Upper lobe of right lung (tissue), 1 donor: ENCODE results near the gene FGD6. TPM values are rescaled to one million over a fixed set of nuclear protein-coding genes. Genes with fewer than 3 reads are reported as not detected.
"Not testable (repeated sequence)": the region's sequence is repeated elsewhere in the genome, so short reads cannot be mapped to it uniquely, and the experiment has no call there.

ENCODE experiments used
- ATAC-seq: fragments of 200-7000 bp; cut with Tn5 transposase; one replicate; pipeline ENCODE4 v1.9.1; 2020; ENCODE audit warnings: mild to moderate bottlenecking, moderate library complexity
- DNase-seq: peaks from one replicate; pipeline ENCODE4 v3.0.0-alpha.2; 2020
- H3K27ac ChIP-seq: fragments of 200-600 bp; one replicate; pipeline ENCODE4 v1.8.0; 2022
- H3K27me3 ChIP-seq: fragments of 200-600 bp; one replicate; pipeline ENCODE4 v1.8.0; 2022; ENCODE audit warnings: mild to moderate bottlenecking
- H3K36me3 ChIP-seq: fragments of 200-600 bp; one replicate; pipeline ENCODE4 v1.8.0; 2022
- H3K4me1 ChIP-seq: fragments of 200-600 bp; one replicate; pipeline ENCODE4 v1.8.0; 2022
- H3K4me3 ChIP-seq: fragments of 200-600 bp; one replicate; pipeline ENCODE4 v1.8.0; 2022; ENCODE audit warnings: mild to moderate bottlenecking
- H3K9me3 ChIP-seq: fragments of 200-600 bp; one replicate; pipeline ENCODE4 v1.8.0; 2022
- CTCF ChIP-seq: fragments of 200-600 bp; IDR thresholded peaks from one replicate; pipeline ENCODE4 v1.8.0; 2022; ENCODE audit warnings: antibody characterized with exemption
- intact Hi-C: fragments of 100-400 bp; cut with DNase I; formaldehyde crosslinking; loops from one replicate; pipeline ENCODE4 v1.11.0; 2022
- total RNA-seq: library from RNA; stranded (reverse); fragmentation: NEBNext Ultra II Directional; extraction: Animal tissue kit (Norgen Biotek cat#: 25700); gene quantifications from one replicate; pipeline ENCODE4 v1.2.1, GENCODE V29; 2021
- donor health status: DM: no; HTN: yes; CAD: no; lungs with severe emphysema.

Gene FGD6
- total RNA-seq, 1 donor from 2014 or later, result 28.8 TPM

GRCh38 chr12:95240556-95240955 is 23.3 kb upstream of the FGD6 start:
- Histone ChIP-seq H3K27me3 (no peaks in the 10 kb centered on the region), H3K4me1 (peaks cover under 1% of the 10 kb centered on the region), H3K36me3 (peaks cover 23% of the 10 kb centered on the region), H3K9me3 (no peaks in the 10 kb centered on the region), H3K4me3 (no peak overlapping the region), H3K27ac (no peak overlapping the region)
- DNase-seq, result no peak
- no peak for TF ChIP-seq CTCF
- intact Hi-C loops, result no loop called here
- ATAC-seq, result no peak

GRCh38 chr12:95239835-95240234 is 22.6 kb upstream of the FGD6 start:
- DNase-seq, H3K27me3 ChIP-seq, intact Hi-C loops, H3K4me1 ChIP-seq, H3K9me3 ChIP-seq, H3K4me3 ChIP-seq, H3K27ac ChIP-seq, ATAC-seq: not testable (repeated sequence)
- H3K36me3 ChIP-seq, result peaks cover 23% of the 10 kb centered on the region

GRCh38 chr12:95239216-95239615 is 21.9 kb upstream of the FGD6 start:
- no peak overlapping the region for H3K27ac ChIP-seq
- TF ChIP-seq CTCF, result no peak
- no peak overlapping the region for H3K4me3 ChIP-seq
- no peaks in the 10 kb centered on the region for H3K27me3 ChIP-seq
- intact Hi-C loops, result no loop called here
- H3K9me3 ChIP-seq, result no peaks in the 10 kb centered on the region
- peaks cover 21% of the 10 kb centered on the region for H3K36me3 ChIP-seq
- ATAC-seq (no peak), DNase-seq (no peak)
- no peaks in the 10 kb centered on the region for H3K4me1 ChIP-seq

- Histone ChIP-seq H3K27ac (no peak overlapping the region), H3K36me3 (peaks cover 10% of the 10 kb centered on the region), H3K9me3 (no peaks in the 10 kb centered on the region), H3K4me3 (no peak overlapping the region), H3K4me1 (no peaks in the 10 kb centered on the region), H3K27me3 (no peaks in the 10 kb centered on the region)
- DNase-seq, result no peak
- intact Hi-C loops, result no loop called here
- TF ChIP-seq CTCF, result no peak
- no peak for ATAC-seq
These were observed 20.9 kb upstream of the FGD6 start for GRCh38 chr12:95238150-95238549.

- no peak for DNase-seq
- no peaks in the 10 kb centered on the region for H3K9me3 ChIP-seq
- H3K4me3 ChIP-seq, result no peak overlapping the region
- no peak for TF ChIP-seq CTCF
- intact Hi-C loops, result no loop called here
- no peaks in the 10 kb centered on the region for H3K4me1 ChIP-seq
- no peaks in the 10 kb centered on the region for H3K27me3 ChIP-seq
- H3K27ac ChIP-seq, result no peak overlapping the region
- peaks cover 3% of the 10 kb centered on the region for H3K36me3 ChIP-seq
- ATAC-seq, result no peak
These were observed 20.0 kb upstream of the FGD6 start for GRCh38 chr12:95237315-95237714.

GRCh38 chr12:95235621-95236020 is 18.4 kb upstream of the FGD6 start:
- ATAC-seq, DNase-seq: not testable (repeated sequence)

GRCh38 chr12:95234187-95234586 is 16.9 kb upstream of the FGD6 start:
- intact Hi-C loops, H3K27ac ChIP-seq, ATAC-seq, H3K27me3 ChIP-seq, H3K9me3 ChIP-seq, H3K4me3 ChIP-seq, DNase-seq, H3K36me3 ChIP-seq: not testable (repeated sequence)
- H3K4me1 ChIP-seq, result peaks cover 21% of the 10 kb centered on the region

More at GRCh38 chr12:95235621-95236020, 18.4 kb upstream of the FGD6 start:
- H3K36me3 ChIP-seq, H3K27me3 ChIP-seq, H3K27ac ChIP-seq, intact Hi-C loops, H3K9me3 ChIP-seq, H3K4me3 ChIP-seq: not testable (repeated sequence)
- H3K4me1 ChIP-seq, result peaks cover 10% of the 10 kb centered on the region
